Endometrium (tissue), 2 donors: ENCODE data around the gene MAP3K13.

Experiments
- FAIRE-seq: peaks from 2 replicates; lab custom pipeline; 2012; peaks lifted over from hg19 to GRCh38; lab: Jason Lieb, UNC
- donor health status: control.
- donor health status: control.

Gene MAP3K13

GRCh38 chr3:185362850-185363661 lies at the start of gene MAP3K13:
TSS of gene MAP3K13 (plus strand) at chr3:185363136. CDS start at chr3:185428582, 65,446 bp downstream.
- peak; percentile 23 for FAIRE-seq

GRCh38 chr3:185313693-185314246 lies 49.2 kb upstream of the MAP3K13 start:
- no peak for FAIRE-seq

- no peak for FAIRE-seq
Measured at GRCh38 chr3:185316740-185317412, 46.1 kb upstream of the MAP3K13 start.

- no peak for FAIRE-seq
Measured at GRCh38 chr3:185317674-185318073, 45.3 kb upstream of the MAP3K13 start.

GRCh38 chr3:185318141-185318540 lies 44.8 kb upstream of the MAP3K13 start:
- FAIRE-seq, result peak; percentile 37

GRCh38 chr3:185319801-185320200 lies 43.1 kb upstream of the MAP3K13 start:
- no peak for FAIRE-seq

- FAIRE-seq, result no peak
Measured at GRCh38 chr3:185320949-185321348, 42.0 kb upstream of the MAP3K13 start.

- no peak for FAIRE-seq
Measured at GRCh38 chr3:185322101-185322719, 40.7 kb upstream of the MAP3K13 start.

GRCh38 chr3:185325946-185326791 lies 36.8 kb upstream of the MAP3K13 start:
- FAIRE-seq, result no peak

GRCh38 chr3:185327062-185327461 lies 35.9 kb upstream of the MAP3K13 start:
- FAIRE-seq, result no peak

GRCh38 chr3:185328324-185329004 lies 34.5 kb upstream of the MAP3K13 start:
- no peak for FAIRE-seq

GRCh38 chr3:185330238-185330637 lies 32.7 kb upstream of the MAP3K13 start:
- no peak for FAIRE-seq

- no peak for FAIRE-seq
Measured at GRCh38 chr3:185330644-185331043, 32.3 kb upstream of the MAP3K13 start.

- FAIRE-seq, result no peak
Measured at GRCh38 chr3:185332026-185332735, 30.8 kb upstream of the MAP3K13 start.

GRCh38 chr3:185335799-185336198 lies 27.1 kb upstream of the MAP3K13 start:
- FAIRE-seq, result no peak

GRCh38 chr3:185337231-185337816 lies 25.6 kb upstream of the MAP3K13 start:
- no peak for FAIRE-seq

GRCh38 chr3:185339945-185340344 lies 23.0 kb upstream of the MAP3K13 start:
- FAIRE-seq, result no peak

- FAIRE-seq, result no peak
Measured at GRCh38 chr3:185340751-185341150, 22.2 kb upstream of the MAP3K13 start.

GRCh38 chr3:185341616-185342458 lies 21.1 kb upstream of the MAP3K13 start:
- FAIRE-seq, result no peak
